DOHH2 (cell line): ENCODE data around the gene CASKIN1.

ENCODE experiments used
- CTCF ChIP-seq: fragments of 200-600 bp; sonication (generic); IDR thresholded peaks from one replicate; pipeline ENCODE4 v1.5.1; 2014; ENCODE audit warnings: antibody characterized with exemption, mild to moderate bottlenecking, low read depth, low read length; ENCODE audit not compliant: poor library complexity, severe bottlenecking
- EZH2phosphoT487 ChIP-seq: fragments of 200-600 bp; sonication (generic); IDR thresholded peaks from 2 replicates; pipeline ENCODE4 v1.6.1; 2017; ENCODE audit warnings: borderline replicate concordance, mild to moderate bottlenecking, antibody characterized with exemption, low read length, moderate library complexity, mixed read lengths

- TF ChIP-seq CTCF (no peak), EZH2phosphoT487 (no peak)
Measured at GRCh38 chr16:2191446-2191706, 5.0 kb downstream of the CASKIN1 start.
